HepG2 (cell line): Measurements from ENCODE around the gene RGS11. TPM values are rescaled to one million over a fixed set of nuclear protein-coding genes. Genes with fewer than 3 reads are reported as not detected.

Experiments
- ATAC-seq: fragments of 200-7000 bp; cut with Tn5 transposase; 3 replicates; pipeline ENCODE4 v1.9.1; 2020; ENCODE audit warnings: mild to moderate bottlenecking, moderate library complexity
- BruUV-seq: library from RNA; stranded (reverse); fragments of 400-500 nt; replicated peaks from 2 replicates; lab custom pipeline; 2021; lab: Mats Ljungman, UMichigan
- CTCF ChIA-PET: fragments of 300-600 bp; formaldehyde crosslinking; extraction: SDS; loops from one replicate; lab custom pipeline; 2021; ENCODE audit warnings: low total read pairs, inconsistent platforms, low intra/inter-chr PET ratio; lab: Yijun Ruan, JAX
- POLR2A ChIA-PET: fragments of 350-600 bp; sonication (Branson Sonifier 250); formaldehyde crosslinking; loops from one replicate; lab custom pipeline; 2020; ENCODE audit warnings: antibody characterized with exemption, inconsistent platforms; lab: Yijun Ruan, JAX
- DNase-seq: peaks from one replicate; pipeline ENCODE4 v3.0.0-alpha.2; 2015; ENCODE audit warnings: low spot score
- FAIRE-seq: peaks from 3 replicates; lab custom pipeline; 2011; peaks lifted over from hg19 to GRCh38; lab: Jason Lieb, UNC
- H2AFZ ChIP-seq: one replicate; pipeline ENCODE4 v1.6.1; 2011; ENCODE audit warnings: low read length, inconsistent platforms
- H3K27ac ChIP-seq: fragments of 300-600 bp; 3 replicates; pipeline ENCODE4 v1.8.0; 2011; ENCODE audit warnings: mixed run types, mild to moderate bottlenecking, mixed read lengths, low read length, inconsistent platforms; ENCODE audit not compliant: insufficient read depth; ENCODE audit errors: extremely low read length
- H3K27me3 ChIP-seq, 2 experiments: fragments of 200-600 bp in 1 of 2; 2 replicates in 1 of 2; 3 replicates in 1 of 2; pipeline versions ENCODE4 v1.6.0 to v1.8.0; 2011; ENCODE audit warnings: low read length in 2 of 2, mild to moderate bottlenecking in 2 of 2, moderate library complexity in 2 of 2, inconsistent platforms in 1 of 2; ENCODE audit not compliant: insufficient read depth in 2 of 2, control insufficient read depth in 1 of 2
- H3K36me3 ChIP-seq, 2 experiments: fragments of 200-600 bp in 1 of 2; replicated peaks in 1 of 2; 2 replicates in 1 of 2; 3 replicates in 1 of 2; pipeline versions ENCODE4 v1.5.1 to v1.8.0; 2011; ENCODE audit warnings: low read length in 2 of 2, inconsistent platforms in 1 of 2; ENCODE audit not compliant: insufficient read depth in 2 of 2, control insufficient read depth in 1 of 2
- H3K4me1 ChIP-seq: 2 replicates; pipeline ENCODE4 v1.5.1; 2012; ENCODE audit warnings: low read length, inconsistent platforms; ENCODE audit not compliant: insufficient read depth
- H3K4me2 ChIP-seq: 2 replicates; pipeline ENCODE4 v1.6.0; 2011; ENCODE audit warnings: low read depth, low read length, inconsistent platforms
- H3K4me3 ChIP-seq, 3 experiments: fragments of 200-600 bp in 1 of 3; sonication (generic), shearing (Covaris generic) in 1 of 3; replicated peaks in 1 of 3; 2 replicates each; pipeline ENCODE4 v1.5.1; 2011 to 2016; ENCODE audit warnings: low read length in 3 of 3, inconsistent platforms in 2 of 3, low read depth in 2 of 3, mild to moderate bottlenecking in 2 of 3, control low read depth in 1 of 3, mixed read lengths in 1 of 3; ENCODE audit not compliant: insufficient read depth in 1 of 3
- H3K79me2 ChIP-seq: one replicate; pipeline ENCODE4 v1.6.1; 2011; ENCODE audit warnings: low read length, inconsistent platforms; ENCODE audit not compliant: insufficient read depth
- H3K9ac ChIP-seq: 2 replicates; pipeline ENCODE4 v1.6.0; 2011; ENCODE audit warnings: mild to moderate bottlenecking, low read depth, low read length, inconsistent platforms; ENCODE audit not compliant: insufficient read depth
- H3K9me3 ChIP-seq: 2 replicates; pipeline ENCODE4 v1.5.1; 2012; ENCODE audit warnings: mild to moderate bottlenecking, low read length
- H4K20me1 ChIP-seq: 2 replicates; pipeline ENCODE4 v1.6.0; 2011; ENCODE audit warnings: inconsistent platforms, mild to moderate bottlenecking, low read length, moderate library complexity; ENCODE audit not compliant: insufficient read depth
- ARNTL ChIP-seq: sonication (generic); formaldehyde crosslinking; IDR thresholded peaks from 2 replicates; pipeline ENCODE4 v1.4.0; 2020; ENCODE audit warnings: mild to moderate bottlenecking, missing genetic modification reagents
- ZKSCAN5 ChIP-seq: sonication (generic); formaldehyde crosslinking; IDR thresholded peaks from 2 replicates; pipeline ENCODE4 v1.5.1; 2020; ENCODE audit warnings: mild to moderate bottlenecking, missing genetic modification reagents
- ZNF354B ChIP-seq: sonication (generic); formaldehyde crosslinking; IDR thresholded peaks from 2 replicates; pipeline ENCODE4 v1.8.0; 2022; ENCODE audit warnings: mild to moderate bottlenecking, missing genetic modification reagents
- ZNF652 ChIP-seq: IDR thresholded peaks from 2 replicates; pipeline ENCODE4 v1.6.1; 2016; ENCODE audit warnings: low read depth, borderline replicate concordance
- WGBS: methylation state at CpG from one replicate; pipeline ENCODE4 v1.1.6; 2017; ENCODE audit warnings: low lambda C conversion rate; 5-methylcytosine and 5-hydroxymethylcytosine counted together
- in situ Hi-C: cut with HindIII; loops from 2 replicates; pipeline ENCODE4 v1.10.0; 2017; ENCODE audit warnings: low pct_unique_long_range_greater_than_20kb; ENCODE audit not compliant: extremely low pct_ligation_motif_present
- intact Hi-C: fragments of 100-400 bp; cut with micrococcal nuclease; formaldehyde crosslinking; loops from one replicate; pipeline ENCODE4 v1.10.0; 2022; ENCODE audit not compliant: unreplicated experiment
- polyA plus RNA-seq, 8 experiments: library from polyadenylated mRNA; depleted of rRNA in 3 of 8; stranded (reverse) in 7 of 8; unstranded in 1 of 8; fragments of >200 nt; fragmentation: Illumina TruSeq in 4 of 8; extraction: Trizol in 4 of 8; gene quantifications; 2 replicates each; pipeline versions ENCODE4 v1.2.1 to v1.2.3, GENCODE V29; 2011 to 2016; ENCODE audit warnings: low read depth in 4 of 8, missing spikeins in 1 of 8, mixed read lengths in 1 of 8; ENCODE audit not compliant: insufficient read depth in 1 of 8
- total RNA-seq, 5 experiments: library from RNA; depleted of rRNA; stranded (reverse); fragments of >200 nt; fragmentation: Illumina TruSeq; extraction: Trizol; gene quantifications; 2 replicates each; pipeline ENCODE4 v1.2.3, GENCODE V29; 2016; ENCODE audit warnings: low read depth in 1 of 5
- TF ChIP-seq, protein P1 (sequence below), 2 experiments: sonication (generic) in 1 of 2; formaldehyde crosslinking in 1 of 2; IDR thresholded peaks; 2 replicates each; pipeline versions ENCODE4 v1.6.1 to v1.9.0; 2014 to 2022; ENCODE audit warnings: antibody characterized with exemption in 1 of 2, borderline replicate concordance in 1 of 2, inconsistent platforms in 1 of 2, low read depth in 1 of 2, missing genetic modification reagents in 1 of 2

RGS11 gene
- total and polyA plus RNA-seq, 2 of the 13 experiments (the other 11 are each of a cell fraction or from before 2014, with no cell fraction given) = 0.11 TPM; not detected in 1

DNA sequence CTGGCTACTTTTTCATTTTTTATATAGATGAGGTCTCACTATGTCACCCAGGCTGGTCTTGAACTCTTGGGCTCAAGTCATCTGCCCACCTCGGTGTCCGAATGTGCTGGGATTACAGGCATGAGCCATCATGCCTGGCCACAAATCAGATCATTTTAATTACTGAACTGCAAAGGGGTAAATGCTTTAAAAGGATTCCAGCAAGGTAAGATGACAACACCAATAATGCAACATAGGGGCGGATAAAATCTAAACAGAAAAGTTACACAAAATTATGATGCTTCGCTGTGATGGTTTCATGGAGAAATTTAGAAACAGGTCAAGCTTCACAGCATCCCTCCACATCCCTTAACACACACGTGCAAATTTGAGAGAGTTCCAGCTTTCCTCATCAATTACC is 44.5 kb upstream of the RGS11 start:
- peaks cover 11 to 45% of the 10 kb centered on the region in 2 experiments; a peak in 4 of 5 replicates for H3K36me3 ChIP-seq
- CTCF ChIA-PET = no interaction called here
- H3K79me2 ChIP-seq = peaks cover 73% of the 10 kb centered on the region
- no peaks in the 10 kb centered on the region for H3K9me3 ChIP-seq
- intact Hi-C loops (no loop called here), in situ Hi-C loops (no loop called here)
- TF ChIP-seq ARNTL (CRISPR knock-in tag) = no peak
- TF ChIP-seq, protein P1, sequence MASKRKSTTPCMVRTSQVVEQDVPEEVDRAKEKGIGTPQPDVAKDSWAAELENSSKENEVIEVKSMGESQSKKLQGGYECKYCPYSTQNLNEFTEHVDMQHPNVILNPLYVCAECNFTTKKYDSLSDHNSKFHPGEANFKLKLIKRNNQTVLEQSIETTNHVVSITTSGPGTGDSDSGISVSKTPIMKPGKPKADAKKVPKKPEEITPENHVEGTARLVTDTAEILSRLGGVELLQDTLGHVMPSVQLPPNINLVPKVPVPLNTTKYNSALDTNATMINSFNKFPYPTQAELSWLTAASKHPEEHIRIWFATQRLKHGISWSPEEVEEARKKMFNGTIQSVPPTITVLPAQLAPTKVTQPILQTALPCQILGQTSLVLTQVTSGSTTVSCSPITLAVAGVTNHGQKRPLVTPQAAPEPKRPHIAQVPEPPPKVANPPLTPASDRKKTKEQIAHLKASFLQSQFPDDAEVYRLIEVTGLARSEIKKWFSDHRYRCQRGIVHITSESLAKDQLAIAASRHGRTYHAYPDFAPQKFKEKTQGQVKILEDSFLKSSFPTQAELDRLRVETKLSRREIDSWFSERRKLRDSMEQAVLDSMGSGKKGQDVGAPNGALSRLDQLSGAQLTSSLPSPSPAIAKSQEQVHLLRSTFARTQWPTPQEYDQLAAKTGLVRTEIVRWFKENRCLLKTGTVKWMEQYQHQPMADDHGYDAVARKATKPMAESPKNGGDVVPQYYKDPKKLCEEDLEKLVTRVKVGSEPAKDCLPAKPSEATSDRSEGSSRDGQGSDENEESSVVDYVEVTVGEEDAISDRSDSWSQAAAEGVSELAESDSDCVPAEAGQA (IDR thresholded peaks at IDR 0.05; ENCODE audit: low read depth) = no peak
- TF ChIP-seq, protein P1 (CRISPR knock-in tag; IDR thresholded peaks at IDR 0.05; ENCODE audit: borderline replicate concordance) = no peak
- no peak for TF ChIP-seq ZNF652 (CRISPR knock-in tag)
- no peak for TF ChIP-seq ZKSCAN5 (CRISPR knock-in tag)
- no peak for TF ChIP-seq ZNF354B
- peaks cover 43% of the 10 kb centered on the region; the same call in 1 of the 2 replicates for H4K20me1 ChIP-seq
- no peak overlapping the region for H3K9ac ChIP-seq
- ATAC-seq (no peak), DNase-seq (no peak), FAIRE-seq (no peak)
- 96% methylated on average over 5 of the region's 5 CpGs for WGBS
- H3K4me3 ChIP-seq = no peak overlapping the region
- BruUV-seq = no TSS peak
- H2AFZ ChIP-seq = no peak overlapping the region
- H3K4me1 ChIP-seq = no peaks in the 10 kb centered on the region
- no peaks in the 10 kb centered on the region for H3K27me3 ChIP-seq
- H3K4me2 ChIP-seq = no peak overlapping the region
- POLR2A ChIA-PET = no interaction called here
- H3K27ac ChIP-seq = no peak overlapping the region
